ENCODE results near the gene TAL2.
"Not testable (repeated sequence)": the region's sequence is repeated elsewhere in the genome, so short reads cannot be mapped to it uniquely, and the experiment has no call there.

GRCh38 chr9:105703638-105704037, 41.4 kb downstream of the TAL2 start:
- TF ChIP-seq LEF1 (IDR thresholded peaks at IDR 0.05); SPI1 (IDR thresholded peaks at IDR 0.05; ENCODE audit: borderline replicate concordance, low read depth, low read length); CTCF (IDR thresholded peaks at IDR 0.05 in 2 of 3, conservative IDR thresholded peaks at IDR 0.05 in 1 of 3; ENCODE audit: insufficient read depth in 2 of 3, low read depth in 1 of 3, low read length in 3 of 3); ZBTB7A (IDR thresholded peaks at IDR 0.05; ENCODE audit: borderline replicate concordance, control insufficient read depth, low read depth, low read length); RHOXF2B (CRISPR knock-in tag; conservative IDR thresholded peaks at IDR 0.05); ILK (tag; IDR thresholded peaks at IDR 0.05; ENCODE audit: borderline replicate concordance, low read depth); SIN3A (IDR thresholded peaks at IDR 0.05; ENCODE audit: borderline replicate concordance in 2 of 2, control insufficient read depth in 1 of 2, low read depth in 2 of 2, low read length in 2 of 2): not testable (repeated sequence)

Measured in K562 (cell line).